Lower leg skin (tissue), 3 donors: Measurements from ENCODE around the gene MAGI2.

Experiments used
- CTCF ChIP-seq, 3 donors: fragments of 450-650 bp; IDR thresholded peaks; one replicate each; pipeline ENCODE4 v1.5.1; 2016; ENCODE audit warnings: antibody characterized with exemption in 3 of 3, mild to moderate bottlenecking in 3 of 3, moderate library complexity in 2 of 3
- POLR2A ChIP-seq, 2 donors: fragments of 450-650 bp; IDR thresholded peaks; one replicate each; pipeline ENCODE4 v1.6.1; 2016 to 2017; ENCODE audit warnings: antibody characterized with exemption in 2 of 2, mild to moderate bottlenecking in 1 of 2, moderate library complexity in 1 of 2

- no peak for TF ChIP-seq CTCF (IDR thresholded peaks at IDR 0.05)
- TF ChIP-seq POLR2A (IDR thresholded peaks at IDR 0.05) = no peak
These were observed 499.6 kb downstream of the MAGI2 start for GRCh38 chr7:78953726-78954363.
